H1 (cell line): Measurements from ENCODE around the gene SERHL2.

Source experiments
- CREB1 ChIP-seq: IDR thresholded peaks from 2 replicates; pipeline ENCODE4 v1.6.1; 2012; ENCODE audit warnings: inconsistent platforms
- TF ChIP-seq, protein P1 (sequence below), 3 experiments: IDR thresholded peaks; 1 replicate in 2 of 3; 2 replicates in 1 of 3; pipeline versions ENCODE4 v1.5.1 to v1.6.1; 2011; ENCODE audit warnings: low read length in 3 of 3, mild to moderate bottlenecking in 3 of 3, inconsistent platforms in 2 of 3, low read depth in 1 of 3, moderate library complexity in 1 of 3; ENCODE audit not compliant: insufficient read depth in 1 of 3; ENCODE audit errors: control extremely low read depth in 1 of 3

DNA sequence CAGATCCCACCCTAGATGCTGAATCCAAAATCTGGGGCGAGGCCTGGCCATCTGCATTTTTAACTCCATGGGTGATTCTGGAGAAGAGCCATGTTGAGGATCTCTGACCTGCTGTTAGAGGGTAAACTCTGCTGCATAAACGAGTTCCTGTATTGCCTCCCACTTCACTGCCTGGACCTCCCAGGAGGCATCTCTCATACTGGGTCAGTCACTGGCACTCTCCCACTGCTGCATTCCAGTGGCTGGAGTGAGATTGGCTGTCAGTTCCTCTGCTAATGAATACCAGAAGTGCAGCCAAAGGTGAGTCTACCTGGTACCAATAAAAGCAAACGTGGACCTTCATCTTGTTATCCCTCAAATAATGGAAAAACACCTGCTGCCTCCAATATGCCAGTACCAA, 50.6 kb downstream of the SERHL2 start:
- TF ChIP-seq, protein P1, sequence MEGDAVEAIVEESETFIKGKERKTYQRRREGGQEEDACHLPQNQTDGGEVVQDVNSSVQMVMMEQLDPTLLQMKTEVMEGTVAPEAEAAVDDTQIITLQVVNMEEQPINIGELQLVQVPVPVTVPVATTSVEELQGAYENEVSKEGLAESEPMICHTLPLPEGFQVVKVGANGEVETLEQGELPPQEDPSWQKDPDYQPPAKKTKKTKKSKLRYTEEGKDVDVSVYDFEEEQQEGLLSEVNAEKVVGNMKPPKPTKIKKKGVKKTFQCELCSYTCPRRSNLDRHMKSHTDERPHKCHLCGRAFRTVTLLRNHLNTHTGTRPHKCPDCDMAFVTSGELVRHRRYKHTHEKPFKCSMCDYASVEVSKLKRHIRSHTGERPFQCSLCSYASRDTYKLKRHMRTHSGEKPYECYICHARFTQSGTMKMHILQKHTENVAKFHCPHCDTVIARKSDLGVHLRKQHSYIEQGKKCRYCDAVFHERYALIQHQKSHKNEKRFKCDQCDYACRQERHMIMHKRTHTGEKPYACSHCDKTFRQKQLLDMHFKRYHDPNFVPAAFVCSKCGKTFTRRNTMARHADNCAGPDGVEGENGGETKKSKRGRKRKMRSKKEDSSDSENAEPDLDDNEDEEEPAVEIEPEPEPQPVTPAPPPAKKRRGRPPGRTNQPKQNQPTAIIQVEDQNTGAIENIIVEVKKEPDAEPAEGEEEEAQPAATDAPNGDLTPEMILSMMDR (IDR thresholded peaks at IDR 0.05; ENCODE audit: control extremely low read depth in 1 of 3, insufficient read depth in 1 of 3, low read depth in 1 of 3, low read length in 3 of 3) = no peak
- TF ChIP-seq CREB1 = no peak
